Liver (tissue), 9 donors: Measurements from ENCODE around the gene SLAIN1. TPM values are rescaled to one million over a fixed set of nuclear protein-coding genes. Genes with fewer than 3 reads are reported as not detected.

Source experiments
- DNase-seq: peaks from one replicate; pipeline ENCODE4 v3.0.0-alpha.2; 2017; ENCODE audit warnings: low spot score
- H3K27ac ChIP-seq, 2 donors: one replicate each; pipeline ENCODE4 v1.7.0; 2013; ENCODE audit warnings: inconsistent platforms in 2 of 2, low read length in 2 of 2, control low read depth in 1 of 2, low read depth in 1 of 2, mild to moderate bottlenecking in 1 of 2
- H3K27me3 ChIP-seq, 4 donors: one replicate each; pipeline versions ENCODE4 v1.6.1 to v1.7.0; 2013; ENCODE audit warnings: low read length in 3 of 4, inconsistent platforms in 1 of 4, mild to moderate bottlenecking in 1 of 4, moderate library complexity in 1 of 4; ENCODE audit not compliant: control insufficient read depth in 4 of 4, insufficient read depth in 4 of 4
- H3K36me3 ChIP-seq, 4 donors: one replicate each; pipeline versions ENCODE4 v1.6.1 to v1.7.0; 2013; ENCODE audit warnings: low read length in 3 of 4, mild to moderate bottlenecking in 3 of 4, low read depth in 1 of 4, moderate library complexity in 1 of 4; ENCODE audit not compliant: control insufficient read depth in 4 of 4, insufficient read depth in 3 of 4
- H3K4me1 ChIP-seq, 4 donors: one replicate each; pipeline versions ENCODE4 v1.6.1 to v1.7.0; 2013; ENCODE audit warnings: low read length in 3 of 4, mild to moderate bottlenecking in 3 of 4, moderate library complexity in 1 of 4; ENCODE audit not compliant: control insufficient read depth in 4 of 4, insufficient read depth in 4 of 4
- H3K4me3 ChIP-seq, 3 donors: one replicate each; pipeline versions ENCODE4 v1.6.1 to v1.7.0; 2013; ENCODE audit warnings: low read length in 3 of 3, control low read depth in 1 of 3, low read depth in 1 of 3, mild to moderate bottlenecking in 1 of 3
- H3K9ac ChIP-seq, 2 donors: one replicate each; pipeline ENCODE4 v1.7.0; 2013; ENCODE audit warnings: low read length in 2 of 2, mild to moderate bottlenecking in 2 of 2, moderate library complexity in 2 of 2, control low read depth in 1 of 2, low read depth in 1 of 2
- H3K9me3 ChIP-seq, 4 donors: one replicate each; pipeline versions ENCODE4 v1.6.1 to v1.7.0; 2013; ENCODE audit warnings: low read length in 3 of 4; ENCODE audit not compliant: control insufficient read depth in 4 of 4
- ATF3 ChIP-seq: IDR thresholded peaks from 2 replicates; pipeline ENCODE4 v1.6.1; 2016; ENCODE audit warnings: antibody characterized with exemption
- EGR1 ChIP-seq, 2 donors: IDR thresholded peaks; 2 replicates each; pipeline ENCODE4 v1.6.1; 2016 to 2018; ENCODE audit warnings: antibody characterized with exemption in 2 of 2, low read depth in 2 of 2
- FOXA1 ChIP-seq: IDR thresholded peaks from 2 replicates; pipeline ENCODE4 v1.6.1; 2016; ENCODE audit warnings: antibody characterized with exemption
- FOXA2 ChIP-seq: IDR thresholded peaks from 2 replicates; pipeline ENCODE4 v1.6.1; 2016; ENCODE audit warnings: antibody characterized with exemption
- GABPA ChIP-seq, 2 donors: IDR thresholded peaks in 1 of 2; conservative IDR thresholded peaks in 1 of 2; 2 replicates each; pipeline ENCODE4 v1.6.1; 2016; ENCODE audit warnings: antibody characterized with exemption in 2 of 2, mild to moderate bottlenecking in 1 of 2, moderate library complexity in 1 of 2
- HNF4A ChIP-seq, 2 donors: conservative IDR thresholded peaks; 2 replicates each; pipeline ENCODE4 v1.6.1; 2016; ENCODE audit warnings: antibody characterized with exemption in 2 of 2, mild to moderate bottlenecking in 2 of 2
- HNF4G ChIP-seq: IDR thresholded peaks from 2 replicates; pipeline ENCODE4 v1.6.1; 2016; ENCODE audit warnings: antibody characterized with exemption
- JUND ChIP-seq, 2 donors: IDR thresholded peaks; 2 replicates each; pipeline ENCODE4 v1.6.1; 2016; ENCODE audit warnings: antibody characterized with exemption in 2 of 2
- MAX ChIP-seq: IDR thresholded peaks from 2 replicates; pipeline ENCODE4 v1.6.1; 2016; ENCODE audit warnings: antibody characterized with exemption
- NR2F2 ChIP-seq: IDR thresholded peaks from 2 replicates; pipeline ENCODE4 v1.6.1; 2016; ENCODE audit warnings: antibody characterized with exemption
- RAD21 ChIP-seq, 2 donors: IDR thresholded peaks; 2 replicates each; pipeline ENCODE4 v1.6.1; 2016; ENCODE audit warnings: antibody characterized with exemption in 2 of 2, mild to moderate bottlenecking in 2 of 2
- REST ChIP-seq: IDR thresholded peaks from 2 replicates; pipeline ENCODE4 v1.6.1; 2016; ENCODE audit warnings: antibody characterized with exemption, mild to moderate bottlenecking
- RXRA ChIP-seq, 2 donors: IDR thresholded peaks; 2 replicates each; pipeline ENCODE4 v1.6.1; 2017 to 2018; ENCODE audit warnings: antibody characterized with exemption in 2 of 2, mild to moderate bottlenecking in 1 of 2
- SP1 ChIP-seq: IDR thresholded peaks from 2 replicates; pipeline ENCODE4 v1.6.1; 2018; ENCODE audit warnings: antibody characterized with exemption, mild to moderate bottlenecking
- TAF1 ChIP-seq: conservative IDR thresholded peaks from 2 replicates; pipeline ENCODE4 v1.6.1; 2016; ENCODE audit warnings: antibody characterized with exemption, mild to moderate bottlenecking
- YY1 ChIP-seq: IDR thresholded peaks from 2 replicates; pipeline ENCODE4 v1.6.1; 2016; ENCODE audit warnings: antibody characterized with exemption, mild to moderate bottlenecking
- ZBTB33 ChIP-seq: IDR thresholded peaks from 2 replicates; pipeline ENCODE4 v1.6.1; 2016; ENCODE audit warnings: antibody characterized with exemption
- WGBS: extraction: QIAGEN DNeasy Blood & Tissue Kit; methylation state at CpG from one replicate; pipeline ENCODE4 v1.1.7; 2013; 5-methylcytosine and 5-hydroxymethylcytosine counted together
- polyA plus RNA-seq, 2 donors: library from polyadenylated mRNA; stranded (reverse) in 1 of 2; unstranded in 1 of 2; fragments of 200-250 nt in 1 of 2; fragments of >200 nt in 1 of 2; fragmentation: Nextera tagmentation in 1 of 2; extraction: Ambion mirVana in 1 of 2; gene quantifications; one replicate each; pipeline versions ENCODE4 v1.2.1 to v1.2.3, GENCODE V29; 2013 to 2015
- total RNA-seq, 2 donors: library from RNA; depleted of rRNA; stranded (reverse); fragments of >200 nt; gene quantifications; one replicate each; pipeline ENCODE4 v1.2.3, GENCODE V29; 2014
- TF ChIP-seq, protein P1 (sequence below): fragments of 150-350 bp; IDR thresholded peaks from 2 replicates; pipeline ENCODE4 v1.5.1; 2017; ENCODE audit warnings: improper control_type of control experiment, low read depth, low read length; ENCODE audit not compliant: missing input control
- donor health status: healthy.
- donor health status: healthy.
- donor health status: healthy.
- donor health status: healthy.
- donor health status: healthy.

Gene SLAIN1
- total and polyA plus RNA-seq, 4 donors: 1.9 to 7.9 (median 7.1) TPM

DNA sequence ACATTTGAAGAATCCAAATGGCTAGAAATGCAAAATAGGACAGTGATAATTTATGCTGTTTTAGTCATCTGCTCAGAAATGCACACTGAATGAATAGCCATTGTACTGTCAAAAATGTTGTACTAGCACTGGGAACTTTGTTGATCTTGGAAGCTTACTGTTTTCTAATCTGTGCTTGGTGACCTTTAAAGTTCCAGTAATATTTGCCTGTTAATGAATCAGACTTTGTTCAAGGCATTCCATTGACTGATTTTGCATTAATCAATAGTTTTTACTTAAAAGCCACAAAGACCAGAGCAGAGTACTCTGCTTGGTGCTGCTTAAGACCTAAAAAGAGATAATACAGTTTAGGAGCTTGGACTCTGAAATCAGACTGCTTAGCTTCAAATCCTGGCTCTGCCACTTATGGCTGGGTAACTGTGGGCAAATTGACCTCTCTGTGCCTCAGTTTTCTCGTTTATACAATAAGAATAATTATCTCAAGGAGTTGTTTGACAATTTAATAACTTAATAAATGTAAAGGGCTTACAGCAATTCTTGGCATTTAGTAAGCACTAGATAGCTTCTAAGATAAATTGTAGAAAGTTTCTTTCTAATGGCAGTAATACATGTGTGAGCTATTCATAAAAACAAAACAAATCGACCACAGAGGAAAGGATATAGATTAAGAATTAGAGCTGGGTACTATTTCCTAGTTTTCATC, 4.6 kb upstream of the SLAIN1 start:
- Histone ChIP-seq H3K36me3 (no peaks in the 10 kb centered on the region), H3K4me1 (peaks cover 1 to 28% (median 15%) of the 10 kb centered on the region in 4 donors), H3K27me3 (no peaks in the 10 kb centered on the region), H3K9me3 (no peaks in the 10 kb centered on the region), H3K27ac (no peak overlapping the region), H3K9ac (no peak overlapping the region), H3K4me3 (no peak overlapping the region)
- TF ChIP-seq FOXA2: peak; percentile 58
- TF ChIP-seq GABPA (IDR thresholded peaks at IDR 0.05 in 1 of 2, conservative IDR thresholded peaks at IDR 0.05 in 1 of 2): no peak
- TF ChIP-seq RAD21 (IDR thresholded peaks at IDR 0.05): peak in 1 of 2 donors; percentile 3
- peak in 1 of 2 donors; percentile 35 for TF ChIP-seq JUND (IDR thresholded peaks at IDR 0.05)
- TF ChIP-seq HNF4G: peak; percentile 25
- no peak for TF ChIP-seq ATF3
- TF ChIP-seq SP1: peak; percentile 62
- peak; percentile 26 for TF ChIP-seq NR2F2
- peak; percentile 27 to 38 for TF ChIP-seq RXRA (IDR thresholded peaks at IDR 0.05)
- no peak for TF ChIP-seq REST
- TF ChIP-seq ZBTB33: no peak
- peak; percentile 33 for TF ChIP-seq YY1
- peak; percentile 70 to 77 for TF ChIP-seq HNF4A (conservative IDR thresholded peaks at IDR 0.05)
- TF ChIP-seq EGR1 (IDR thresholded peaks at IDR 0.05; ENCODE audit: low read depth in 2 of 2): no peak
- WGBS: 50% methylated on average over 2 of the region's 2 CpGs
- no peak for DNase-seq

- H3K4me3 ChIP-seq: no peak overlapping the region
- H3K27ac ChIP-seq: no peak overlapping the region
- H3K9ac ChIP-seq: no peak overlapping the region
- no peaks in the 10 kb centered on the region for H3K36me3 ChIP-seq
- H3K9me3 ChIP-seq: no peaks in the 10 kb centered on the region
- WGBS: 84% methylated on average over 2 of the region's 2 CpGs
- no peaks in the 10 kb centered on the region for H3K27me3 ChIP-seq
- no peak for DNase-seq
- peaks cover 1 to 28% (median 15%) of the 10 kb centered on the region in 4 donors for H3K4me1 ChIP-seq
- TF ChIP-seq JUND (IDR thresholded peaks at IDR 0.05): no peak
- no peak for TF ChIP-seq HNF4G
- no peak for TF ChIP-seq MAX
- no peak for TF ChIP-seq FOXA2
- no peak for TF ChIP-seq REST
- no peak for TF ChIP-seq TAF1
- no peak for TF ChIP-seq NR2F2
- TF ChIP-seq FOXA1: no peak
- TF ChIP-seq, protein P1, sequence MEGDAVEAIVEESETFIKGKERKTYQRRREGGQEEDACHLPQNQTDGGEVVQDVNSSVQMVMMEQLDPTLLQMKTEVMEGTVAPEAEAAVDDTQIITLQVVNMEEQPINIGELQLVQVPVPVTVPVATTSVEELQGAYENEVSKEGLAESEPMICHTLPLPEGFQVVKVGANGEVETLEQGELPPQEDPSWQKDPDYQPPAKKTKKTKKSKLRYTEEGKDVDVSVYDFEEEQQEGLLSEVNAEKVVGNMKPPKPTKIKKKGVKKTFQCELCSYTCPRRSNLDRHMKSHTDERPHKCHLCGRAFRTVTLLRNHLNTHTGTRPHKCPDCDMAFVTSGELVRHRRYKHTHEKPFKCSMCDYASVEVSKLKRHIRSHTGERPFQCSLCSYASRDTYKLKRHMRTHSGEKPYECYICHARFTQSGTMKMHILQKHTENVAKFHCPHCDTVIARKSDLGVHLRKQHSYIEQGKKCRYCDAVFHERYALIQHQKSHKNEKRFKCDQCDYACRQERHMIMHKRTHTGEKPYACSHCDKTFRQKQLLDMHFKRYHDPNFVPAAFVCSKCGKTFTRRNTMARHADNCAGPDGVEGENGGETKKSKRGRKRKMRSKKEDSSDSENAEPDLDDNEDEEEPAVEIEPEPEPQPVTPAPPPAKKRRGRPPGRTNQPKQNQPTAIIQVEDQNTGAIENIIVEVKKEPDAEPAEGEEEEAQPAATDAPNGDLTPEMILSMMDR: no peak
- TF ChIP-seq ZBTB33: no peak
- no peak for TF ChIP-seq RAD21 (IDR thresholded peaks at IDR 0.05)
Observed at GRCh38 chr13:77693449-77693940, 4.0 kb upstream of the SLAIN1 start.
